Sigmoid colon (tissue), 7 donors: ENCODE results near the gene PRKN. TPM values are rescaled to one million over a fixed set of nuclear protein-coding genes. Genes with fewer than 3 reads are reported as not detected.

Experiments
- DNase-seq: peaks from one replicate; pipeline ENCODE4 v3.0.0-alpha.2; 2019
- H3K27ac ChIP-seq, 4 donors: fragments of 200-600 bp; sonication (generic); one replicate each; pipeline ENCODE4 v1.5.1; 2016 to 2019; ENCODE audit warnings: mild to moderate bottlenecking in 1 of 4
- H3K27me3 ChIP-seq, 3 donors: fragments of 200-600 bp; sonication (generic); one replicate each; pipeline ENCODE4 v1.5.1; 2019; ENCODE audit warnings: mild to moderate bottlenecking in 1 of 3
- H3K36me3 ChIP-seq, 4 donors: fragments of 200-600 bp; sonication (generic); one replicate each; pipeline ENCODE4 v1.5.1; 2016 to 2019
- H3K4me1 ChIP-seq, 4 donors: fragments of 200-600 bp; sonication (generic); one replicate each; pipeline ENCODE4 v1.5.1; 2017 to 2019
- H3K4me3 ChIP-seq, 4 donors: fragments of 200-600 bp; sonication (generic); one replicate each; pipeline ENCODE4 v1.5.1; 2017 to 2019; ENCODE audit warnings: mild to moderate bottlenecking in 2 of 4, moderate library complexity in 1 of 4
- H3K9me3 ChIP-seq, 4 donors: fragments of 200-600 bp in 3 of 4; sonication (generic) in 3 of 4; one replicate each; pipeline versions ENCODE4 v1.5.1 to v1.6.1; 2013 to 2019
- CTCF ChIP-seq, 4 experiments: fragments of 450-650 bp in 3 of 4; fragments of 200-600 bp in 1 of 4; IDR thresholded peaks; one replicate each; pipeline ENCODE4 v1.5.1; 2016 to 2019; ENCODE audit warnings: antibody characterized with exemption in 4 of 4, mild to moderate bottlenecking in 3 of 4, moderate library complexity in 2 of 4
- EP300 ChIP-seq, 4 donors: sonication (generic); formaldehyde crosslinking; IDR thresholded peaks; one replicate each; pipeline ENCODE4 v1.6.1; 2017; ENCODE audit warnings: antibody characterized with exemption in 4 of 4
- POLR2A ChIP-seq, 2 donors: fragments of 450-650 bp; IDR thresholded peaks; one replicate each; pipeline ENCODE4 v1.6.1; 2016; ENCODE audit warnings: antibody characterized with exemption in 2 of 2, mild to moderate bottlenecking in 2 of 2, moderate library complexity in 2 of 2
- POLR2AphosphoS5 ChIP-seq, 4 donors: sonication (generic); formaldehyde crosslinking; IDR thresholded peaks; one replicate each; pipeline ENCODE4 v1.6.1; 2017; ENCODE audit warnings: antibody characterized with exemption in 4 of 4
- WGBS, 2 donors: extraction: QIAGEN DNeasy Blood & Tissue Kit; methylation state at CpG; one replicate each; pipeline ENCODE4 v1.1.7; 2013; 5-methylcytosine and 5-hydroxymethylcytosine counted together
- intact Hi-C: fragments of 100-400 bp; cut with DNase I; formaldehyde crosslinking; loops from one replicate; pipeline ENCODE4 v1.15.1; 2023
- polyA plus RNA-seq, 3 donors: library from polyadenylated mRNA; stranded (reverse); fragments of 200-250 nt; gene quantifications; one replicate each; pipeline ENCODE4 v1.2.3, GENCODE V29; 2013
- total RNA-seq, 4 donors: library from RNA; depleted of rRNA; stranded (reverse); fragments of >200 nt; gene quantifications; one replicate each; pipeline ENCODE4 v1.1.0, GENCODE V29; 2016
- donor health status: healthy with polysubstance abuse.
- donor health status: Bipolar disorder and iron deficiency.
- donor health status: healthy.

The PRKN gene
- total and polyA plus RNA-seq, 7 donors = 0.38 to 173 (median 9.7) TPM

GRCh38 chr6:162637317-162637716, 90.2 kb downstream of the PRKN start:
- no peaks in the 10 kb centered on the region for H3K9me3 ChIP-seq
- 91 to 95% methylated on average over 2 of the region's 2 CpGs for WGBS, 2 donors
- H3K4me3 ChIP-seq = no peak overlapping the region
- no peak for TF ChIP-seq EP300 (IDR thresholded peaks at IDR 0.05)
- TF ChIP-seq CTCF (IDR thresholded peaks at IDR 0.05) = no peak
- TF ChIP-seq POLR2AphosphoS5 (IDR thresholded peaks at IDR 0.05) = no peak
- no peak for TF ChIP-seq POLR2A (IDR thresholded peaks at IDR 0.05)
- no peaks in the 10 kb centered on the region for H3K36me3 ChIP-seq
- intact Hi-C loops = no loop called here
- H3K27ac ChIP-seq = no peak overlapping the region
- no peaks in the 10 kb centered on the region for H3K27me3 ChIP-seq
- DNase-seq = no peak
- peaks cover 0 to 5% (median 0%) of the 10 kb centered on the region in 4 donors for H3K4me1 ChIP-seq

GRCh38 chr6:162636167-162636566, 91.4 kb downstream of the PRKN start:
- Histone ChIP-seq H3K36me3 (no peaks in the 10 kb centered on the region), H3K9me3 (no peaks in the 10 kb centered on the region), H3K4me3 (no peak overlapping the region), H3K4me1 (peaks cover 0 to 5% (median 0%) of the 10 kb centered on the region in 4 donors), H3K27me3 (no peaks in the 10 kb centered on the region), H3K27ac (no peak overlapping the region)
- no peak for DNase-seq
- intact Hi-C loops = no loop called here
- no peak for TF ChIP-seq POLR2AphosphoS5 (IDR thresholded peaks at IDR 0.05)
- TF ChIP-seq POLR2A (IDR thresholded peaks at IDR 0.05) = no peak
- no peak for TF ChIP-seq CTCF (IDR thresholded peaks at IDR 0.05)
- TF ChIP-seq EP300 (IDR thresholded peaks at IDR 0.05) = no peak

- Histone ChIP-seq H3K27ac (no peak overlapping the region), H3K9me3 (no peaks in the 10 kb centered on the region), H3K27me3 (no peaks in the 10 kb centered on the region), H3K4me1 (peaks cover 0 to 5% (median 0%) of the 10 kb centered on the region in 4 donors), H3K4me3 (no peak overlapping the region), H3K36me3 (no peaks in the 10 kb centered on the region)
- intact Hi-C loops = no loop called here
- TF ChIP-seq POLR2A (IDR thresholded peaks at IDR 0.05) (no peak), POLR2AphosphoS5 (IDR thresholded peaks at IDR 0.05) (no peak), CTCF (IDR thresholded peaks at IDR 0.05) (no peak), EP300 (IDR thresholded peaks at IDR 0.05) (no peak)
- no peak for DNase-seq
These were observed 96.0 kb downstream of the PRKN start for GRCh38 chr6:162631546-162631945.

- Histone ChIP-seq H3K36me3 (no peaks in the 10 kb centered on the region), H3K4me3 (no peak overlapping the region), H3K4me1 (no peaks in the 10 kb centered on the region), H3K27ac (no peak overlapping the region), H3K9me3 (no peaks in the 10 kb centered on the region), H3K27me3 (no peaks in the 10 kb centered on the region)
- WGBS, 2 donors = 93 to 96% methylated on average over 5 of the region's 5 CpGs
- intact Hi-C loops = no loop called here
- TF ChIP-seq POLR2A (IDR thresholded peaks at IDR 0.05) = no peak
- TF ChIP-seq CTCF (IDR thresholded peaks at IDR 0.05) = no peak
- TF ChIP-seq POLR2AphosphoS5 (IDR thresholded peaks at IDR 0.05) = no peak
- TF ChIP-seq EP300 (IDR thresholded peaks at IDR 0.05) = no peak
- DNase-seq = no peak
These were observed 97.5 kb downstream of the PRKN start for GRCh38 chr6:162630069-162630468.

GRCh38 chr6:162627825-162628224, 99.7 kb downstream of the PRKN start:
- Histone ChIP-seq H3K9me3 (no peaks in the 10 kb centered on the region), H3K27ac (no peak overlapping the region), H3K36me3 (no peaks in the 10 kb centered on the region), H3K4me3 (no peak overlapping the region), H3K27me3 (no peaks in the 10 kb centered on the region), H3K4me1 (no peaks in the 10 kb centered on the region)
- WGBS, 2 donors = 39 to 78% methylated on average over 5 of the region's 5 CpGs
- intact Hi-C loops = no loop called here
- DNase-seq = no peak
- TF ChIP-seq POLR2A (IDR thresholded peaks at IDR 0.05) = no peak
- no peak for TF ChIP-seq CTCF (IDR thresholded peaks at IDR 0.05)
- TF ChIP-seq EP300 (IDR thresholded peaks at IDR 0.05) = no peak
- TF ChIP-seq POLR2AphosphoS5 (IDR thresholded peaks at IDR 0.05) = no peak
